HPDE6-E6E7 (cell line): ENCODE results near the gene NCCRP1.

Experiments
- DNase-seq: peaks from one replicate; pipeline ENCODE4 v3.0.0; 2011; ENCODE audit warnings: missing footprints; ENCODE audit errors: extremely low spot score

Gene NCCRP1

DNA sequence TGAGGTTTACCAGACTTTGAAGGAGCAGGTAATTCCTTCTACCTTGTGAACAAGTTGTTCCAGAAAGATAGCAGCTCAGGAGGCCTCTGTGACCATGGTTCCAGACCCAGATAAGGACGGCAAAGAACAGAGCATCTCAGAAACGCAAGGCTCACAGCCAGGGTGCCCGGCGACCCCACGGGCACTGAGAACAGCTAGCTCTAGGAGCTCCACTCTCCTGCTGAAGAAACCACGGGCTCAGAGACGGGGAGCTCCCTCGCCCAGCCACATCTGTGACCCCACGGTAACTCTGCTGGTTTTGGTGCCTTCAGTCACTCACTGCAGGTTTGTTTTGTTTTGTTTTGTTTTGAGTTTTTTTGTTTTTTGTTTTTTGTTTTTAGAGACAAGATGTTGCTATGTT, 16.0 kb upstream of the NCCRP1 start:
- no peak for DNase-seq

DNA sequence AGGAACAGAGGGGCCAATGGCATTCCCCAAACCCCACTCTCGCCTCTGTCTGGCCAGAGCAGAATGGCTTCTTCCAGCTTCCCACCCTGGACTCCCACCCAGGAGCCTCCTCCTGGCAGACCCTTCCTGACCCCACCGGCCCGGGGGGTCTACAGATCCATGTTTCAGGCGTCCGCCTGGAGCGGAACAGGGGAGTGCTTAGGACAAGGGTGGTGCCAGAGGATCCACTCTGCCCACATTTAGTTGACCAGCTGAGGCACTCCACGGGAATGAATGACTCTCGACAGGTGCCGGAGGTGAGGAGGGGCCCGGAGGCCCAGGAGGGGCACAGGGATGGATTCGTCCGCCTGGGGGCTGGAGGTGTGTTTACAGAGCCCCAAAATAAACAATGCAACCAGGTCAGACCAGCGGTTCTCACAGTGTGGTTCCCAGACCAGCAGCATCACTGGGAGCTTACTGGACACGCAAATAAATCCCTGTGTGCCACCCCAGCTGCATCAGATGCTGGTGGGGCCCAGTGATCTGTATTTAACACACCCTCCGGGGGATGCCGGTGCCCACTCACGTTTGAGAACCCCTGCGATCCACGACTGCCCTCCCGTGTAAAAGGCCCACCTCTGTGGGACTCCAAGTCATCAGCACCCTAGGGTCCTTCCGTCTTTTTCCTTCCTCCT, 15.1 kb upstream of the NCCRP1 start:
- no peak for DNase-seq

DNA sequence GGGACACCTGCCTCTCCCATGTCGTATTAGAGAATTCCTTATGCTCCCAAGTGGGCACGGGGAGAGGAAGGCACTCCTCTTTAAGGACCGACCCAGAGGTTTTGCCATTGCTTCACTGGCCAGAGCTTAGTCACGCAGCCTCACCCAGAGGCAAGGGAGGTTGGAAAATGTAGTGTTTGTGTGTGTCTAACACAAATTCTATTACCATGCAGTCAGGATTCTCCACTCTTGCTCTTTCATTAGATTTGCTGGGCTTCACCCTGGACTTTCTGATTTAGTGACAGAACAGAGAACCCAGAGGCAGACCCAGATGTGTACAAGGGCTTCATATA, 14.6 kb upstream of the NCCRP1 start:
- DNase-seq, result no peak

DNA sequence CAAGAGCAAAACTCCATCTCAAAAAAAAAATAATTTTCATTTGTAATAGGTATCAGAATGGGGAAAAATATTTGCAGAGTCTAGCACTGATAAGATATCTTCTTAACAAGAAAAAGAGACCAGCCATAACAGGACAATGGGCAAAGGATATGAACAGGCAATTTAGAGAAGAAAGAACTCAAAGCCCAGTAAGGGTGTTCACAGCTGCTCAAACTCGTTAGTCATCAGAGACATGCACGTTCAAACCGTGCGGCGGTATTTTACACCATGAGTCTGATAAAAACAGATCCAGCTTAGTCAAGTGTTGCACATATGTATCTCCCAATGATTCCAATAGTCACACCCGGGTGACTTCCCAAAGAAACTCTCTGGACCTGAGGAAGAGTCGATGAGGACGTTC, 13.7 kb upstream of the NCCRP1 start:
- DNase-seq, result no peak

- DNase-seq, result no peak
Observed at GRCh38 chr19:39186391-39186790, 10.4 kb upstream of the NCCRP1 start.

DNA sequence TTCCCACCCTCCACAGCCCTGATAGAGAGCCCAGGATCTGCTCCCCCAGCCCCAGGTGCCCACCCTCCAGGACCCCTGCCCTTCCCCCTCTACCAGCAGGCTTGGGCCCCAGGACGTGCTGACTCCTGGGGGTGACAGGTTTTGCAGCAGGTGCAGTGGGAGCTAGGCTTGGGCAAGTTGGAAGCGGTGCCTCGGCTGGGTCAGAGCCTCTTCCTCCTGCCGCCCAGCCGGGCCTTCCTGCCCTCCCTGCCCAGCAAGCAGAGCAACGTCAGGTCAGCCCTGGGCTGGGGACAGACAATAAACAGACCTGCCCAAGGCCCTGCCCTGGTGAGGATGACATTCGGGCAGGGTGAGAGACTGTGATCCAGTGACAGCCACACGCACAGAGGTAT, 9.2 kb upstream of the NCCRP1 start:
- DNase-seq, result no peak

GRCh38 chr19:39188960-39189359, 7.8 kb upstream of the NCCRP1 start:
- DNase-seq, result no peak

- no peak for DNase-seq
Observed at GRCh38 chr19:39190768-39191167, 6.0 kb upstream of the NCCRP1 start.

- no peak for DNase-seq
Observed at GRCh38 chr19:39192846-39193245, 3.9 kb upstream of the NCCRP1 start.

DNA sequence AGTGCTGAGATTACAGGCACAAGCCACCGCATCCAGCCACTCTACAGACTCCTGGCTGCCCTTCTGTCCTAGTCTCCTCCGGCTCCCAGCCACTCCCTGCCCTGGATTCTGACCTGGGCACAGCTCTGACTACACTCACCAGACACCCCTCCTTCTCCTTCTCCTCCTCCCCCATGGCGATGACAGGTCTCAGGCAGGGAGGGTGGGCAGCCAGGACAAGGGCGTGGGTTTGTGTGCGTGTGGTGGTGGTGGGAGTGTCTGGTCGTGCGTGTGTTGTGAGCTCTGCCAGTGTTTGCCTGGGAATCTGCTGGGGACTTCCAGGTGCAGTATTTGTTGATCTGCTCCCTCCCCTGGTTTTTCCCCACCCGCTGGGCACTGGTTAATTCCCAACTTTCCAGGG, 3.0 kb upstream of the NCCRP1 start:
- DNase-seq, result no peak

- no peak for DNase-seq
Observed at GRCh38 chr19:39194832-39195542, 1.8 kb upstream of the NCCRP1 start.

DNA sequence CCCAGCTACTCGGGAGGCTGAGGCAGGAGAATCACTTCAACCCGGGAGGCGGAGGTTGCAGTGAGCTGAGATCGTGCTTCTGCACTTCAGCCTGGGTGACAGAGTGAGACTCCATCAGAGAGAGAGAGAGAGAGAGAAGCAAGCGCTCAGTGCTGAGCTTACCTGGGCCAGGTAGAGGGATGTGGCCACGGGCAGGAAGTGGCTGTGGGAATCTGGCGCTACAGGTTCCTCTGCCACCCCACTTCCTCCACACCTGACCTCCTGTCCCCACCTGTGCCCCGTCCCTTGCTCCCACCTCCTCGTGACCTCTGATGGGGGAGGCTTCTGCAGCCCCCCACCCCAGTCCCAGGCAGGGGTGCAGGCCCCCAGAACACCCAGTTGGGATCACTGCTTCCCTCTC, 1.0 kb upstream of the NCCRP1 start:
- DNase-seq, result no peak

DNA sequence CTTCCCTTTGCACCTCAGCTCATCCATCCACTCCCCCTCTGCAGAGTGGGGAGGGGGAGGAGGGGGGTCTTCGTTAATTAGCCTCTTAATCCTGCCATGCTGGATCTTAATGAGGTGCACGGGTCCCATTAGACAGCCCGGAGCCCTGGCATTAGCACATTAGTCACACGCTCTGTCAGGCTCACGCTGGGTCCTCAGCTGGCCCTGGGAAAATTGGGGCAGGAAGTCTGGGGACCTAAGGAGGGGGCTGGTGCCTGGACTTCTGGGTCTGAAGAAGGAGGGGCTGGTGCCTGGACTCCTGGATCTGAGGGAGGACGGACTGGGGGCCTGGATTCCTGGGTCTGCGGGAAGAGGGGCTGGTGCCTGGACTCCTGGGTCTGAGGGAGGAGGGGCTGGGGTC, 444 bp upstream of the NCCRP1 start:
- DNase-seq, result no peak

GRCh38 chr19:39197808-39198207, 1.0 kb downstream of the NCCRP1 start:
- no peak for DNase-seq

DNA sequence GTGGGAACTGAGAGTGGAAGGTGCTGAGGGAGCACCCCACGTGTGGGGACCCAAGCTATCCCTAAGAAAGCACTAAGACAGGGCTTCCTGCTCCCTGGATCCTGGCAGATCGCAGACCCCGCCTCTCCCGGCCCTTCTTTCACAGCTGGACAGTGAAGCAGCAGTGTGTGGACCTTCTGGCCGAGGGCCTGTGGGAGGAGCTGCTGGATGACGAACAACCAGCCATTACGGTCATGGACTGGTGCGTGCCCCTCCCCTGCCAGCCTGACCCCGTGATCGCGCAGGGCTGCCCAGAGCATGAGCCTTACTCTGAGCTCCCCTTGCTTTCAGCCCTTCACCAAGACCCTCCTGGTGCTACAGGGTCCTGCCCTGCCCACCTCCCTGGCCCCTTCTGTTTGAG, 2.3 kb downstream of the NCCRP1 start:
- DNase-seq, result no peak

- DNase-seq, result no peak
Observed at GRCh38 chr19:39200066-39200802, 3.5 kb downstream of the NCCRP1 start.

DNA sequence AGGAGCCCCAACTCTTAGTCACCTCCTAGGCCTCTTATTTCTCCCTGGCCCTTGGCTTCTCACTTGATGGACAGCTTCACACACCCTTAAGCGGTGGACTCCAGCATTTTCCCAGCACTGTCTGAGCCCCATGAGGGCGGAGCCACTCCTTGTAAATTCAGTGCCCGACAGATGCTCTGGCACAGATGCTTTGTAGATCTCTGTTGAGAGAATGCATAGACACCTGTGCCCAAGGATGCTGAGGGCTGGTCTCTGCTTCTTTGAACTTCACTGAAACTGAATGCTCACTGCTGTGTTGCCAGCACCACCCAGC, 4.0 kb downstream of the NCCRP1 start:
- DNase-seq, result no peak

- no peak for DNase-seq
Observed at GRCh38 chr19:39202998-39203355, 6.2 kb downstream of the NCCRP1 start.

DNA sequence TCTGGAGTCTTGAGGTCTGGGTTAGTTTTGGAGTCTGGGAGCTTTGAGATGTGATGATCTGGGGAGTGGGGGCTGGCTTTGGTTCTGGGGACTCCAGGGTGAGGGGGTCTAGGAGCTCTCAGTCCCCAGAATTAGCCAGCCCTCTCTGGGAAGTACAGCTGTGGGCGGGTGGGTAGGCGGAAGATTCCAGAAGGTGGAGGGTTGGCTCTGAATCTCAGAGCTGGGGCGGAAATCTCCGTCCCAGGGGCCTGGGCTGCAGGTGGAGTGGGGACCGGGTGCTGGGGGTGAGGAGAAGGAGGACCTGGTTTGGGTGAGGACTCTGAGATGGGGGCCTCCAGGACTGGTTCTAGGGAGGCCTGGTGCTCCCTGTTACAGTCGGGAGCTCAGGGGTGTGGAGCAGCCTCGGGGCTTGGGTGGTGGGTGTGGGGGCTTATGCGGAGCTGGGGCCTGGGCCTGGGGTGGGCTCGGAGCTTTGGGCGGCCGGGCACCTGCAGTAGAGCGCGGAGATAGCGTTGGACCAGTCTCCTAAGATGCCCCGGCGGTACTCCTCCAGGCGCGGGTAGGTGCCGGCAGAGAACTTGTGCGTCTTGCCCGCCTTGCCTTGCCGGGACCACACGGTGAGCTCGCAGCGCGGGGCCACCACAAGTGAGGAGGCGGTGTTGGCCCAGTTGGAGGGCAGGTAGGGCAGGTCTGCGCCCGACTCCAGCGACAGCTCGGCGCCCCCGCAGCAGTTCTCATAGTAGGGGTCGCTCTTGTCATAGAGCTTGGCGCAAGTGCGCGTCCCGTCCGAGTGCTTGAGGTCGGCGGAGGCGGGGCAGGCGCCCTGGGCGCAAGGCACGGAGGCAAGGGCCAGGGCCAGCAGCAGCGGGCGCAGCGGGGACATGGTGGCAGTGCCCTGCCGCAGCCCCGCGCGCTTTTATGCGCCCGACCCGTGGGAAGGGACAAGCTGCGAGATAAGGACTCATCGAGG, 6.9 kb downstream of the NCCRP1 start, which contains the start of gene SYCN:
SYCN (minus strand) TSS at position 892 of the 970 bp plus-strand sequence; CDS start at position 883, 9 bp downstream.
- no peak for DNase-seq

- no peak for DNase-seq
Observed at GRCh38 chr19:39205449-39205764, 8.6 kb downstream of the NCCRP1 start.

GRCh38 chr19:39206122-39206521, 9.4 kb downstream of the NCCRP1 start:
- no peak for DNase-seq

GRCh38 chr19:39207293-39207836, 10.6 kb downstream of the NCCRP1 start:
- no peak for DNase-seq
